HFF-Myc (cell line): ENCODE results near the gene MYOM3.

Experiments
- DNase-seq: peaks from one replicate; pipeline ENCODE4 v3.0.0-alpha.2; 2011; ENCODE audit warnings: low read depth; ENCODE audit errors: extremely low read depth
- H3K4me3 ChIP-seq: replicated peaks from 2 replicates; pipeline ENCODE4 v1.5.1; 2011; ENCODE audit warnings: low read depth, mild to moderate bottlenecking, control low read depth, low read length
- TF ChIP-seq, protein P1 (sequence below): IDR thresholded peaks from 2 replicates; pipeline ENCODE4 v1.5.1; 2012; ENCODE audit warnings: mild to moderate bottlenecking, low read depth, low read length, control low read depth; ENCODE audit errors: missing control alignments

Gene MYOM3

DNA sequence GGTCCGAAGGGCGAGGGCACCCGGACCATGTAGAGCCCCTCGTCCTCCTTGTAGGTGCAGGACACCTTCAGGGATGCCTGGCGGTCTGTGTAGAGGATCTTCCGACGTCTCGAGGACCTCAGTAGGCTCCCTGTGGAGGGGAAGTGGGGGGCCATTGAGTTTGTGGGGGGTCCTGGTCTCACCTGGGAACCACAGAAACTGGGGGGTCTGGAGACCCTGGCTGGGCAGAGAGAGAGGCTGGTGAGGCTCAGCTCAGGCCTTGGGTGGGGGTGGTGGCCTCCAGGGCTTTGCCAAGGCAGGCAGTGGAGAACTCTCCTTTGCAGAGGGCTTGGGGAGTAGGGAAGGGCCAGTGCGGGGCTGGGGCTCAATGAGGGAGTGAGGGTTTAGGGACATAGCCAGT is 19.0 kb downstream of the MYOM3 start:
- DNase-seq, result no peak
- TF ChIP-seq, protein P1, sequence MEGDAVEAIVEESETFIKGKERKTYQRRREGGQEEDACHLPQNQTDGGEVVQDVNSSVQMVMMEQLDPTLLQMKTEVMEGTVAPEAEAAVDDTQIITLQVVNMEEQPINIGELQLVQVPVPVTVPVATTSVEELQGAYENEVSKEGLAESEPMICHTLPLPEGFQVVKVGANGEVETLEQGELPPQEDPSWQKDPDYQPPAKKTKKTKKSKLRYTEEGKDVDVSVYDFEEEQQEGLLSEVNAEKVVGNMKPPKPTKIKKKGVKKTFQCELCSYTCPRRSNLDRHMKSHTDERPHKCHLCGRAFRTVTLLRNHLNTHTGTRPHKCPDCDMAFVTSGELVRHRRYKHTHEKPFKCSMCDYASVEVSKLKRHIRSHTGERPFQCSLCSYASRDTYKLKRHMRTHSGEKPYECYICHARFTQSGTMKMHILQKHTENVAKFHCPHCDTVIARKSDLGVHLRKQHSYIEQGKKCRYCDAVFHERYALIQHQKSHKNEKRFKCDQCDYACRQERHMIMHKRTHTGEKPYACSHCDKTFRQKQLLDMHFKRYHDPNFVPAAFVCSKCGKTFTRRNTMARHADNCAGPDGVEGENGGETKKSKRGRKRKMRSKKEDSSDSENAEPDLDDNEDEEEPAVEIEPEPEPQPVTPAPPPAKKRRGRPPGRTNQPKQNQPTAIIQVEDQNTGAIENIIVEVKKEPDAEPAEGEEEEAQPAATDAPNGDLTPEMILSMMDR, result no peak

DNA sequence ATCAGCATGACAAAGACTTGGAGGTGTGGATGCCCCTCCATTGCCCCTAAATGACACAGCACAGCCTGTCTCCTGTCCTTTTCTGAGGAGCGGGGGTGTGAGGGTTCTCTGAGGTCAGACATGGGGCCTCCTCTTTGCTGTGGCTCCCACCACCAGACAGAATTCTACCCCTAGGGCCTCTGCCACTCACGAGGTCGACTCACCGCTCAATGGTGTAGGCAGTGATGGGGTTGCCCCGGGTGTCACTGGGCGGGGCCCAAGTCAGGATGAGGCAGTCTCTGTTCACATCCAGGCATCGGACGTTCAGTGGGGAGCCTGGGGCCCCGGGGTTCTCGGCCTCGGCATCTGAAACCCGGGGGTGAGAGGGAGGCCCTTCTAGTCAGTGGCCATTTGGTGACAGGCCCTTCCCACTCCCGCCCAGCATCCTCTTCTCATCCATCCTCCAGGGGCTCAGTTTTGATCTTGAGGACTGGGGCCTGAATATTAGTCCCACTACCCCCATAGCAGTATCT is 19.9 kb downstream of the MYOM3 start:
- TF ChIP-seq, protein P1, result no peak
- no peak for DNase-seq
- no peak overlapping the region for H3K4me3 ChIP-seq

More for the DNA sequence above, 19.0 kb downstream of the MYOM3 start:
- H3K4me3 ChIP-seq, result no peak overlapping the region

- no peak for DNase-seq
- H3K4me3 ChIP-seq, result no peak overlapping the region
- TF ChIP-seq, protein P1, result no peak
Observed at GRCh38 chr1:24090736-24091135, 21.2 kb downstream of the MYOM3 start.

GRCh38 chr1:24089743-24090555 is 22.0 kb downstream of the MYOM3 start:
- H3K4me3 ChIP-seq, result no peak overlapping the region
- TF ChIP-seq, protein P1, result no peak
- DNase-seq, result no peak

- no peak overlapping the region for H3K4me3 ChIP-seq
- no peak for DNase-seq
- TF ChIP-seq, protein P1, result no peak
Observed at GRCh38 chr1:24089027-24089742, 22.8 kb downstream of the MYOM3 start.

- TF ChIP-seq, protein P1, result no peak
- no peak for DNase-seq
- H3K4me3 ChIP-seq, result no peak overlapping the region
Observed at GRCh38 chr1:24086466-24086865, 25.5 kb downstream of the MYOM3 start.
